Measurements from ENCODE around the gene ARVCF.

Gene ARVCF

DNA sequence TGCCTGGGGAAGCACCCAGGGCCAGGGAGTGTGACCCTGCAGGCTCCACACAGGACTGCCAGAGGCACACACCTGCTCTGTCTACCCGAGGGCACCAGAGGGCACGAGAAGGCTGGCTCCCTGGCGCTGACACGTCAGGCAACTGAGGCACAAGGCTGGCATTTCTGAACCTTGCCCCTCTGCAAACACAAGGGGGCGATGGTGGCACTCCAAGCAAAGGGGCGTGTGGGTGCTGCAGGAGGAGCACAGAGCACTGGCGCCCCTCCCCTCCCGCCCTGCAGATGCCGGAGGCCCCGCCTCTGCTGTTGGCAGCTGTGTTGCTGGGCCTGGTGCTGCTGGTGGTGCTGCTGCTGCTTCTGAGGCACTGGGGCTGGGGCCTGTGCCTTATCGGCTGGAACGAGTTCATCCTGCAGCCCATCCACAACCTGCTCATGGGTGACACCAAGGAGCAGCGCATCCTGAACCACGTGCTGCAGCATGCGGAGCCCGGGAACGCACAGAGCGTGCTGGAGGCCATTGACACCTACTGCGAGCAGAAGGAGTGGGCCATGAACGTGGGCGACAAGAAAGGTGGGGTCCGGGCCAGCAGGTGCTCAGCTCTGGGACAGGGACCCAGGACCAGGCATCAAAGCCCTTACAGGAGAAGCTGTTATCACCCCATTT, 54.2 kb downstream of the ARVCF start:
- no peak overlapping the region for H3K4me3 ChIP-seq (replicated peaks in 1 of 2; ENCODE audit: low read depth in 2 of 2, low read length in 2 of 2)
- TF ChIP-seq CTCF (IDR thresholded peaks at IDR 0.05; ENCODE audit: low read depth, low read length) = peak; percentile 69
- peak; percentile 75 to 89 for DNase-seq (ENCODE audit: low read depth in 2 of 2)

GRCh38 chr22:19961868-19962245, 54.8 kb downstream of the ARVCF start:
- no peak overlapping the region for H3K4me3 ChIP-seq (replicated peaks in 1 of 2; ENCODE audit: low read depth in 2 of 2, low read length in 2 of 2)
- no peak for DNase-seq (ENCODE audit: low read depth in 2 of 2)

GRCh38 chr22:19961201-19961580, 55.4 kb downstream of the ARVCF start:
- no peak for DNase-seq (ENCODE audit: low read depth in 2 of 2)
- no peak overlapping the region for H3K4me3 ChIP-seq (replicated peaks in 1 of 2; ENCODE audit: low read depth in 2 of 2, low read length in 2 of 2)
- TF ChIP-seq CTCF (IDR thresholded peaks at IDR 0.05; ENCODE audit: low read depth, low read length) = no peak

More at GRCh38 chr22:19961868-19962245, 54.8 kb downstream of the ARVCF start:
- TF ChIP-seq CTCF (IDR thresholded peaks at IDR 0.05; ENCODE audit: low read depth, low read length) = no peak

GRCh38 chr22:19960491-19961200, 56.0 kb downstream of the ARVCF start:
- no peak for DNase-seq (ENCODE audit: low read depth in 2 of 2)
- TF ChIP-seq CTCF (IDR thresholded peaks at IDR 0.05; ENCODE audit: low read depth, low read length) = no peak
- no peak overlapping the region for H3K4me3 ChIP-seq (replicated peaks in 1 of 2; ENCODE audit: low read depth in 2 of 2, low read length in 2 of 2)

DNA sequence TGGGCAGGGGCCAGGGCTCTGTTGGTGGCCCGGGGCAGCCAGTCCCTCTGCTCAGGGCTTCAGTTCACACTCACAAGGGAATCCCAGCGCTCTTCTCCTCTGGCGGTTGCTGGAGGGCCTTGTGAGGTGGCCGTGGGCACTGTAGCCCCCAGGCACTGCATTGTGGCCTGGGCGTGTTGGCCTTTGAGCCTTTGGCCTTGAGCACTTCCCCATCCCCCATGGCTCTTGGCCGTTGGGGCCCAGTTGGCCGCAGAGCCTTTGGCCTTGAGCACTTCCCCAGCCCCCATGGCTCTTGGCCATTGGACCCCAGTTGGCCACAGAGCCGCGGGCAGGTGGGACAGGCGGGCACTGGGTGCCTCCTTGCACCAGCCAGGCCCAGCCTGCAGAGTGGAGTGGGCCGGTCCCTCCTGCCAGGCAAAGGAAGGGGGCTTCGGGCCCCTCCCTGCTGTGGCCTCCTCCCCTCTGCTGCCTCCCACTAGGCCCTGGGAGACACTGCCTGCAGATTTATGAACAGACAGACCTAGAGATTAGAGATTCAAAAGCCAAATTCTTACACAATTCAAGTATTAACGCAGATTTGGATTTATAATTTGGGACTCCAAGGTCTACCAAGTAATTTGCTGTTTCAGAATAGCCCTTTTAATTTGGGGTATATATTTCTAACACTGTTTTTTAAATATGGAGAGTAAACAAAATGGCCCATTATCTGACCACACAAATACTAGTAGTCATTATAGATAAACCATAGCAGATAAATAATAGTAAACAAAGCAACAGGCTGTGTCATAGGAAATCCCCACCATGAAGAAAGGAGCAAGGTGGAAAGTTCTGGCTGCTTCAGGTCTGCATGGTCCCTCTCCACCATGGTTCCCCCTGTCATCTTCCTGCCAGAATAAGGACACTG, 56.8 kb downstream of the ARVCF start:
- H3K4me3 ChIP-seq (replicated peaks in 1 of 2; ENCODE audit: low read depth in 2 of 2, low read length in 2 of 2) = peak overlapping the region in 1 of 2 donors; percentile 13
- DNase-seq (ENCODE audit: low read depth in 2 of 2) = no peak
- no peak for TF ChIP-seq CTCF (IDR thresholded peaks at IDR 0.05; ENCODE audit: low read depth, low read length)

DNA sequence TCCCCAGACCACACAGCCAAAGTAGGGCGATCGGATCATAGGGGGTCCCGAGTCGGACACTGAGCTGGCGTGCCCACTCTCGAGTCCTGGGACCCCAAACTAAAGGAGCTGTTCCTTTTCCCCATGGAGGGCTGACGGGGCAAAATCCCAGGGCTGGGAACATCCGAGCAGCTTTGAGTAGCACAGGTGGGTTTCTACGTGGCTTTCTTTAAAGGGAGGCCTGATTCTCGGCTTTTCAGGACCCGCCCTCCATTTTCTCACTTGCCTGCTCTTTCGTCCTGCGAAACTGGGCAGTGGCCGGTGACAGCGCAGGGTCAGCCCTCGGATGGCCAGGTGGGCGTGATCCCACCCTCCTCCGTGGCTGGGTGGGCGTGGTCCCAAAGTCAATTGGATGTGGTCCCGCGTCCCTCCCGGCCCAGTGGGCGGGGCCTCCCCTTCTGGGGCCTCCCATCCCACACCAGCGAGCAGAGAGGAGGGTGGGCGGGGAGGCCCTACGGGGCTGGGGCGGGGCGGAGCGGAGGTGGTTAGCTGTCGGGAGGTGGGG, 57.5 kb downstream of the ARVCF start:
- H3K4me3 ChIP-seq (replicated peaks in 1 of 2; ENCODE audit: low read depth in 2 of 2, low read length in 2 of 2) = peak overlapping the region in 1 of 2 donors; percentile 15
- no peak for TF ChIP-seq CTCF (IDR thresholded peaks at IDR 0.05; ENCODE audit: low read depth, low read length)
- peak; percentile 33 to 72 for DNase-seq (ENCODE audit: low read depth in 2 of 2)

All from cardiac fibroblast (primary cell).